HG03025 (cell line): ENCODE measurements around the gene PITPNM3.

Experiments
- ATAC-seq: cut with Tn5 transposase; IDR thresholded peaks from one replicate; pipeline ENCODE4 v1.9.1; 2021; ENCODE audit warnings: mild to moderate bottlenecking, moderate library complexity; ENCODE audit not compliant: unreplicated experiment, low FRiP score

PITPNM3 gene

GRCh38 chr17:6505425-6506142, 50.8 kb downstream of the PITPNM3 start:
- no peak for ATAC-seq

GRCh38 chr17:6503641-6504195, 52.6 kb downstream of the PITPNM3 start:
- ATAC-seq: no peak

GRCh38 chr17:6502871-6503509, 53.4 kb downstream of the PITPNM3 start:
- ATAC-seq: no peak

- ATAC-seq: no peak
Observed at GRCh38 chr17:6502142-6502541, 54.2 kb downstream of the PITPNM3 start.

- ATAC-seq: no peak
Observed at GRCh38 chr17:6501359-6501758, 55.0 kb downstream of the PITPNM3 start.

GRCh38 chr17:6498901-6499540, 57.3 kb downstream of the PITPNM3 start:
- ATAC-seq: no peak

- no peak for ATAC-seq
Observed at GRCh38 chr17:6498356-6498755, 58.0 kb downstream of the PITPNM3 start.

GRCh38 chr17:6497496-6498221, 58.7 kb downstream of the PITPNM3 start:
- ATAC-seq: no peak

GRCh38 chr17:6496640-6497441, 59.5 kb downstream of the PITPNM3 start:
- no peak for ATAC-seq

GRCh38 chr17:6496116-6496481, 60.3 kb downstream of the PITPNM3 start:
- ATAC-seq: no peak

GRCh38 chr17:6495450-6496115, 60.8 kb downstream of the PITPNM3 start:
- no peak for ATAC-seq

- no peak for ATAC-seq
Observed at GRCh38 chr17:6494239-6494941, 62.0 kb downstream of the PITPNM3 start.

GRCh38 chr17:6492892-6493674, 63.3 kb downstream of the PITPNM3 start:
- no peak for ATAC-seq

- no peak for ATAC-seq
Observed at GRCh38 chr17:6491071-6491700, 65.2 kb downstream of the PITPNM3 start.

GRCh38 chr17:6489016-6489550, 67.3 kb downstream of the PITPNM3 start:
- ATAC-seq: no peak

GRCh38 chr17:6488008-6488539, 68.3 kb downstream of the PITPNM3 start:
- no peak for ATAC-seq
